Central memory CD8-positive, alpha-beta T cell (primary cell): ENCODE results near the gene LDLRAD4.

Source experiments
- ATAC-seq: fragments of 150-1000 bp; cut with Tn5 transposase; replicated peaks from 2 replicates; pipeline ENCODE4 v1.10.0; 2022; ENCODE audit warnings: mild to moderate bottlenecking, moderate FRiP score, moderate number of reproducible peaks; ENCODE audit not compliant: poor library complexity, severe bottlenecking; ENCODE audit errors: extremely low read depth
- DNase-seq, 2 donors: peaks; one replicate each; pipeline ENCODE4 v3.0.0; 2021; ENCODE audit warnings: low spot score in 2 of 2
- H3K27ac Mint-ChIP-seq: one replicate; pipeline ENCODE4 v1.8.0; 2022; ENCODE audit warnings: low read depth, mild to moderate bottlenecking, moderate library complexity, mixed read lengths
- H3K27me3 Mint-ChIP-seq: one replicate; pipeline ENCODE4 v1.8.0; 2022; ENCODE audit warnings: mixed read lengths
- H3K36me3 Mint-ChIP-seq: one replicate; pipeline ENCODE4 v1.8.0; 2022; ENCODE audit warnings: mild to moderate bottlenecking, moderate library complexity, mixed read lengths; ENCODE audit not compliant: insufficient read depth
- H3K4me1 Mint-ChIP-seq: one replicate; pipeline ENCODE4 v1.8.0; 2022; ENCODE audit warnings: mixed read lengths
- H3K4me3 Mint-ChIP-seq: one replicate; pipeline ENCODE4 v1.8.0; 2022; ENCODE audit warnings: mild to moderate bottlenecking, moderate library complexity, mixed read lengths
- H3K9me3 Mint-ChIP-seq: one replicate; pipeline ENCODE4 v1.8.0; 2022; ENCODE audit warnings: mixed read lengths

LDLRAD4 gene

DNA sequence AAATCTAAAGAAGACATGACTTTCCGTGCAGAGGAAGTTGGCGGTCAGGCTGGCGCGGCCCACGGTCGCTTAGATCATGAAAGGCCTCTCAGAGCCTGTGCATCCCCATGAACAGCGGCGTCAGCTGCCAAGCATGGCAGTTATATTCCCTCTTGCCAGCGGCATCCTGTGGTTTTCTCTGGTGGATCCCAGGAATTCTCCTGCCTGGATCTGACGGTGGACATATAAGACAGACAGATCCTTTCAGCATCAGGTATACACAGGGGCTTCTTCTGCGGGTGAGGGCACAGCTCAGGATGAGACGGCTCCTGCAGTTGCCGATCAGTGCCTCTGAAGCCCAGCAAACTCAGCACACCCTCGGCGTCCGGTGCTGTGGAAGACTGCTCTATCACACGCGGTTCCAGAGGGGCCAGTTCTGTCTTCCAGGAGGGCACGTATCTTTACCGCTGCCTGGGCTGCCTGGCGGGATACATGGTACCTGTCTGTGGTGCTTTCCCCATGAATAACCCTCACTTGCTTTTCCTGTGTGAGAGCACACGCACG is 157.8 kb downstream of the LDLRAD4 start:
- Mint-ChIP-seq H3K4me3 (peak overlapping the region; percentile 7), H3K9me3 (no peaks in the 10 kb centered on the region), H3K4me1 (peaks cover 11% of the 10 kb centered on the region), H3K27ac (peak overlapping the region; percentile 60), H3K27me3 (no peaks in the 10 kb centered on the region), H3K36me3 (no peaks in the 10 kb centered on the region)
- DNase-seq, result no peak
- ATAC-seq, result peak; percentile 35

DNA sequence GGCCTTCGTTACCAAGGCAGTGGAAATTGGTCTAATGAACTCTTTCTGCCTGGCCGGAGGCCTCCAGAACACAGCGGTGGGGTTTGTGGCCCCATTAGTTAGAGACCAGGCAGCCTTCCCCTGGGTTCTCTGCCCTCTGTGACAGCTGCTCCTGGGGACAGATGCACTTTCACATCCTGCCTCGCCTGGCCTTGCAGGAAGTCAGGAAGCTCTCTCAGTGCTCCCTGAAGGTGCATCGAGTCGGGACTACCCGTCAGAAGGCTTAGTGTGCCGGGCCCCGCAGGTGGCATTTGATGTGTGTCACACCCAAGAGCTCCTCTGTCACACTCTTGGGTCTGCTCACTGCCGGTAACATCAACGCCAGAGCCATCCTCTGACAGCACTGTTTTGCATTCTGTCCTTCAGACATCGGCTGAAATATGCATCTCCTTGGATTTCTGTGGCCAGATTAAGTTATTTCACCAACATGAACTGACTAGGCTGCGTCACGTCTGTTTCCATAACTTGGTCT is 158.3 kb downstream of the LDLRAD4 start:
- no peak for DNase-seq
- Mint-ChIP-seq H3K9me3 (no peaks in the 10 kb centered on the region), H3K4me3 (peak overlapping the region; percentile 7), H3K27me3 (no peaks in the 10 kb centered on the region), H3K27ac (peak overlapping the region; percentile 60), H3K36me3 (no peaks in the 10 kb centered on the region), H3K4me1 (peaks cover 13% of the 10 kb centered on the region)
- ATAC-seq, result peak; percentile 7

DNA sequence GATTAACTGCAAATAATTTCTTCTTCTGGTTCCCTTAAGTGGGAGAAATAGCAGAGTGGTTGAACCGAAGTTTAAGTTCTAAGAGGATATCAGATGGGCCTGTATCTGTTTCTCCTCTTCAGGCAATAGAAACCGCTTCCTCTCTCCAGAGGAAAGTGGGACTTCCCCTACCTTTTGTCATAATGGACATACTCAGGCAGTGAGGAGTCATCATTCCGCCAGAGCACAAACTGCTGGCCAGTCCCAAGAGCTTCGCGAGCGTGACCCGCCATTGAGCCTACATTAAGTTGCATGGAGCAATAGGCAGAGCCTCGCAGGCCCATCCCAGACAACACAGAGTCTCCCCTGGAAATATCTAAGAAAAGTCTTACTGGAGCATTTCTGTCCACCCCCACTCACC is 158.9 kb downstream of the LDLRAD4 start:
- ATAC-seq (no peak), DNase-seq (no peak)
- Mint-ChIP-seq H3K27me3 (no peaks in the 10 kb centered on the region), H3K9me3 (no peaks in the 10 kb centered on the region), H3K4me3 (no peak overlapping the region), H3K36me3 (peaks cover 4% of the 10 kb centered on the region), H3K4me1 (peaks cover 14% of the 10 kb centered on the region), H3K27ac (no peak overlapping the region)

DNA sequence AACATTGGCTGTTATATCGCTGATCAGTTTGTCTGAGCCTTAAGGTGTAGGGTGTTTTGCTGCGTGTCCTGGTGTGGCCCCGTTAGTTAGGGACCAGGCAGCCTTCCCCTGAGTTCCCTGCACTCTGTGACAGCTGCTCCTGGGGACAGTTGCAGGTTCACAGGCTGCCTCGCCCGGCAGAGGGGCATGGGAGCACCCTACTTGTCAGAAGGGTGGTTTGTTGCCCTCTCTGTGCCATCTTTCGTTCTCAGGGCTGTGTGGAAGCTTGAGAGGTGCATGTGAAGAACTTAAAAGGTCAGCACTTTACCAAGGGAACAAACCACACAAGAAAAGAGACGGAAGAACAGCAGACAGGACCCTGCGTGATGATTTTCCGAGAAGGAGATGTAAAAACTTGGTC is 159.6 kb downstream of the LDLRAD4 start:
- Mint-ChIP-seq H3K36me3 (peaks cover 7% of the 10 kb centered on the region), H3K4me3 (no peak overlapping the region), H3K27me3 (no peaks in the 10 kb centered on the region), H3K9me3 (no peaks in the 10 kb centered on the region), H3K27ac (no peak overlapping the region), H3K4me1 (peaks cover 19% of the 10 kb centered on the region)
- DNase-seq (no peak), ATAC-seq (no peak)

DNA sequence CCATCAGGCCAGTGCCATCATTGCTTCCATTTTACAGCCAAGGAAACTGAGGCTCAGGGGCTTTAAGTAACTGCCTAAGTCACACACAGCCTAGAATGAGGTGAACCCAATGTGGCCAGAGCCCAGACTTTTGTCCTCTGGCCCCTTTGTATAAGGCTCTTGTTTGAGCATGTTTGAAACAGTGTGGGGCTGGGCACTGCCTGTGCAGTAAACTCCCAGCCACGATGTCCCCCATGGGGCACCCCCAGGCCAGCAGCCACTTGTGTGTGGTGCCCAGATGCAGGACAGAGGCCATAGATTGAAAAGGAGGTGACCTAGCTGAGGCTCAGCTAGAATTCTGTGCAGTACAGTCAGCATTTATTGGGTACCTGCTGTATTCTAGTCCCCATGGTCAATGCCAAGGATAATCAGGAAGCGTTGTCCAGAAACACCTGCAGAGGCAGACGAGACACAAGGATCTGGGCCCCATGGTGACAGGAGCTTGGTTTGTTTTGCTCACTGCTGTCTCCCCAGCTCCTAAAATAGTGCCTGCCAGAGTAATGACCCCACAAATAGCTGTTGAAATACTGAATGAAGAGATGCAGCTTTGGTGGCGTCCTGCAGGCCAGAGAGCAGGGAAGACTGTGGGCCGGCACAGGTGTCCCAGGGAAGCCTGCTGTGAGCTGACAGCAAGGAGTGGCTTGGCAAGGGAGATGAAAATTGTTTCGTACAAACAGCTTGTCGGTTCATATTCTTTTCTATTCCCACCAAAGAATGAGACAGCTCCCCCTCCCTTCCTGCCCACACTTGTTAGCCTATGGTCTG is 160.7 kb downstream of the LDLRAD4 start:
- no peaks in the 10 kb centered on the region for H3K27me3 Mint-ChIP-seq
- H3K4me1 Mint-ChIP-seq, result peaks cover 19% of the 10 kb centered on the region
- H3K27ac Mint-ChIP-seq, result no peak overlapping the region
- ATAC-seq (no peak), DNase-seq (no peak)
- H3K36me3 Mint-ChIP-seq, result peaks cover 7% of the 10 kb centered on the region
- H3K4me3 Mint-ChIP-seq, result no peak overlapping the region
- H3K9me3 Mint-ChIP-seq, result no peaks in the 10 kb centered on the region

DNA sequence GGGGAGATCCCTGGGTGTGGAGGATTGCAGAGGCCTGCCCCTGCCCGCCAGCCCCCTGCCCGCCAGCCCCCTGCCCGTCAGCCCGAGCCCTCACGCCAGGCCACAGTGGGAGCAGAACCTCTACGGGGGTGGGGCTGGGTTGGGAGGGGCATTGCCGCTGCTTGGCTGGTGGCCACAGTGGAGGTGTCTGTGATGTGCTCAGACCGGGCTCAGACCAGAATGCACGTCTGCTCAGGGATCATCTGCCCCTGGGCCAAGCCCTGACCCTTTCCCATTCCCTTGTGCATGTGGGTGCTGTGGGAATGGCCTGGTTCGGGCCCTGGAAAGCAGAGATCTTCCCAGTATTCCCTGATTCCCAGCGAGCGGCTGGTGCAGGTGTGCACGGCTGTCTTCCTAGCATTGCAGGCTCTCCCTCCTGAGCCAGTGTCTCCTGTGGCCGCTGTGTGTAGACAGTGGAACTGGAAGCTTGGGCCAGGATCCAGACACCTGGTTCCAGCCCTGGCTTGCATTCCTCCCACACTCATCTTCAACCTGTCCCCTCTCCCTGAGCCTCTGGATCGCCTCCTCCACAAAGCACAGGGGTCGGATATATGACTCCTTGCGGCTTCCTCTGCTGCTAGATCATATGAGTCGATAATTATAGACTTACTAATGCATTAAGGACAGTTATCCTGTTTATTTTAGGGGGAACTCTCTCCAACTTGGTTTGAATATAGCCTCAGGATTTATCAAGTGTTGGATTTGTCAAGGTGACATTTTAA is 161.6 kb downstream of the LDLRAD4 start:
- H3K27ac Mint-ChIP-seq, result no peak overlapping the region
- no peak overlapping the region for H3K4me3 Mint-ChIP-seq
- DNase-seq, result no peak
- ATAC-seq, result no peak
- H3K9me3 Mint-ChIP-seq, result no peaks in the 10 kb centered on the region
- peaks cover 18% of the 10 kb centered on the region for H3K4me1 Mint-ChIP-seq
- H3K27me3 Mint-ChIP-seq, result no peaks in the 10 kb centered on the region
- peaks cover 7% of the 10 kb centered on the region for H3K36me3 Mint-ChIP-seq

DNA sequence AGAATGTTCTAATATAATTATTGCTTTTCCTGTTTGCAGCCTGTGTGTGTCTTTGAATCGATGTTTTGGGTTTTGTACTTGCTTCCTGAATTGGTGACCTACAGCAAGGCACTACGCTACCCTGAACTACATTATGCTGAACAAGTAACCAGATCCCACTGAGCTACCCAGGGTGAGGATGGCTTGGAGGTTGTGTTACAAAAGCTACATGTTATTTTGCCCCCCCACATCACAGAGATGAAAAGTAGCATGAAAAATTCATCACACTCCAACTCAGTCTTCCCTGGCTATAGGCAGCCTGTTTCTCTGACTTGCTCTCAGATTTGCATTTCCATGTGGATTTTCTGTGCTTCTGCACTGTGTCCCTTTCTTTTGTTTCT is 162.1 kb downstream of the LDLRAD4 start:
- ATAC-seq (no peak), DNase-seq (no peak)
- Mint-ChIP-seq H3K4me3 (no peak overlapping the region), H3K27ac (peak overlapping the region; percentile 92), H3K36me3 (peaks cover 7% of the 10 kb centered on the region), H3K27me3 (no peaks in the 10 kb centered on the region), H3K9me3 (no peaks in the 10 kb centered on the region), H3K4me1 (peaks cover 14% of the 10 kb centered on the region)

DNA sequence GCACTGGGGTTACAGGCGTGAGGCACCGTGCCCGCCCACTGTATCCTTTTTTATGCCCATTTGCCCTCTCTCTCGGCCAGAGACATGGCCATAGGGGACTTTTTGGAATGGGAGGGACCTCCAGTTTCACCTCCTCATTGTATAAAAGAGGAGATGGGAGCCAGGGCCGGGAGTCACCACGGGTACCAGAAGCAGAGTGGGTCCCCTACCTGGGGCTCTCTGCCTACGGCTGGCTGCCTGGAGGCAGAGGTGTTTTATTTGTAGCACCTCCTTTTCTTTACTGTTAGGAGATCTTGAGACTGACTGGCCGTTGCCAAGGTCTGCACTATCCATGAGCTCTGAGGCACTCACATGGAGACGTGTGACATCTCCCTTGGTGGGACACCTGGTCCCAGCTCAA is 162.8 kb downstream of the LDLRAD4 start:
- Mint-ChIP-seq H3K36me3 (peaks cover 7% of the 10 kb centered on the region), H3K27me3 (no peaks in the 10 kb centered on the region), H3K4me3 (peak overlapping the region; percentile 69), H3K27ac (peak overlapping the region; percentile 92), H3K9me3 (no peaks in the 10 kb centered on the region), H3K4me1 (peaks cover 14% of the 10 kb centered on the region)
- DNase-seq (no peak), ATAC-seq (no peak)

DNA sequence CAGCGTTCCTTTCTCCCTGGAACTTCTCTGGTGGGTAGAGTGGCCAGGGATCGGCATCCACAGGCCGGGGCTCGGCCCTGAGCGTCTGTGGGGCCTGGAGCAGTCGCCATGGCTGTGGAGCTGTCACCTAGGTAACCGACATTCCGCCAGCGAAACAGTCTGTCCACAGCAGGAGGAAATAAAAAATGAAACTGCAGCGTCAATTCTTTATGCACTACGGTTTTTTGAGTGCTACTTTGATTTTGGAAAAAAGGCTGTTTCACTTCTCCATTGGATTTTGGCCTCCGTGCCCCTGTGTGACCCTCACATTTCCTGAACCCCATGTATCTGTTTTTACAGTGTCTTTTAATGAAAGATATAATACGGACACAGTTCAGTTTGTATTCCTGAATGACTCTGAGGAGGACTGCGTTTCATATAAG is 163.4 kb downstream of the LDLRAD4 start:
- ATAC-seq (peak; percentile 67), DNase-seq (no peak)
- peak overlapping the region; percentile 92 for H3K27ac Mint-ChIP-seq
- peaks cover 7% of the 10 kb centered on the region for H3K36me3 Mint-ChIP-seq
- peaks cover 14% of the 10 kb centered on the region for H3K4me1 Mint-ChIP-seq
- H3K9me3 Mint-ChIP-seq, result no peaks in the 10 kb centered on the region
- H3K4me3 Mint-ChIP-seq, result peak overlapping the region; percentile 69
- no peaks in the 10 kb centered on the region for H3K27me3 Mint-ChIP-seq

DNA sequence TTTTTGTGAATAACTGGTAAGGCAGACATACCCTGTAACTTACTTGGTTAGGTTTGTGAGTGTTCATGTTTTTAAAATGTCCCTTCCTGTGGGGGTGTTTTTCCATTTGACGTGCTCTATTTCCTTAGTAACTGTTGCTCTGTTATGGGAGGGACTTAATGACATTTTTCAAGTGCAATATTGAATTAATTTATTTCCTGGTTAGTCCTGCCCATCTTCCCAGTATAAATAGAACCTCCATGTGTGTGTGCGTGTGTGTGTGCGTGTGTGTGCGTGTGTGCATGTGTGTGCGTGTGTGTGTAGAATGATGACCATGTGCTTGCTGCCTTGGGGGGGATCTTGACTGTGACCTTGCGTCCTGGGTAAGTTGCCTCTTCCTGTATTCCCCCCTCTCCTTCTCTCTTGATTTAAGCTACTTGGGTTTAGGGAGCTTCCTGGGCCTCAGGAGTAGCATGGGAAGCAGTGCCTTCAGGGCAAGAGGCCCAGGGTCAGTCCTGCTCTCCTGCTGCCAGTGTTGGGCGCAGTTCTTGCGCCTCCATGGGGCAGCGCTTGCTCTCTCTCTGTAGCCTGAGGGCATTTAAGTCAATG is 163.9 kb downstream of the LDLRAD4 start:
- H3K27me3 Mint-ChIP-seq, result no peaks in the 10 kb centered on the region
- H3K36me3 Mint-ChIP-seq, result peaks cover 7% of the 10 kb centered on the region
- H3K4me3 Mint-ChIP-seq, result peak overlapping the region; percentile 69
- H3K4me1 Mint-ChIP-seq, result peaks cover 14% of the 10 kb centered on the region
- no peaks in the 10 kb centered on the region for H3K9me3 Mint-ChIP-seq
- peak overlapping the region; percentile 92 for H3K27ac Mint-ChIP-seq
- no peak for DNase-seq
- ATAC-seq, result peak; percentile 69

DNA sequence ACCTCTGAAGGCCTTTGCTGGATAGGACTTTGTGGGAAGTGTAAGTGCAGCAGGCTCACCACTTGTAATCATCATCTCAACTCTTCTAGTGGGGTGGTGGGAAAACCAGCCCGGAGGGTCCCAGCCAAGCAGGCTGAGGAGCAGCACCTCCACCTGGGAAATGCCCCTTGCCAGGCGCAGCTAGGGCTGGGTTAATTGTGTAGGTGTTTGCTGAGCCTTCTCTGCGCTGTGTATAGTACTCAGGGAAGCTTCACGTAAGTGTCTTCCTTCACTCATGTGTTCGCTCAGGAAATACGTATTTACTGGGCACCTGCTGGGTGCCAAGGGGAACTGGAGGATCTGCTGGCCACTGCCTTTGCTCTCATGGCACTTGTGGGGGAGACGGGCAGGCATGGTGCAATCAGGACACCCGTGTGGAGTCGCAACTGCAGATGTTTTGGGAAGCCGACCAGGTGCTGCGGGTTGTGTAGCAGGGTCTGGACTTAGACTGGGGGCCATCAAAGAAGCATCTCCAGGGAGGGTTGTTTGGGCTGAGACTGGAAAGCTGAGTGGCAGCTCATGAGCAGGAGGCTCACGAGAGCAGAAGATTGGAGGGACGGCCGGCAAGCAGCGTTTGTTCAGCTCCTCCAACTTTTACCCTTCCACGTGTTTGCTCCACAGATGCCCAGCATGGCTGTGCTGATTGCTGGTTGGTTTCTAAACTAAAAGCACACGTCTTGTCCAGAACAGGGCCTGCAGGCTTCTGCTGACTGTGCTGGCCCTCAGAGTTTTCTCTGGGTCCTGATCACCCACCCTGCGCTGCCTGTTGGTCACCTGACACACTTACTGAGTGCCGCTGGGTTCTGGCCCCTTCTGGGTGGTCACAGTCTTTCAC is 164.6 kb downstream of the LDLRAD4 start:
- no peaks in the 10 kb centered on the region for H3K9me3 Mint-ChIP-seq
- ATAC-seq (no peak), DNase-seq (no peak)
- peak overlapping the region; percentile 69 for H3K4me3 Mint-ChIP-seq
- H3K36me3 Mint-ChIP-seq, result peaks cover 9% of the 10 kb centered on the region
- no peaks in the 10 kb centered on the region for H3K27me3 Mint-ChIP-seq
- peak overlapping the region; percentile 92 for H3K27ac Mint-ChIP-seq
- peaks cover 14% of the 10 kb centered on the region for H3K4me1 Mint-ChIP-seq
